ENCODE measurements around the gene ZNF414. TPM values are rescaled to one million over a fixed set of nuclear protein-coding genes. Genes with fewer than 3 reads are reported as not detected.
"Not testable (repeated sequence)": the region's sequence is repeated elsewhere in the genome, so short reads cannot be mapped to it uniquely, and the experiment has no call there.

The ZNF414 gene
- total and polyA plus RNA-seq, 2 experiments from 2014 or later = 50.7 to 64.2 TPM

GRCh38 chr19:8518536-8518935, 4.6 kb upstream of the ZNF414 start:
- no peak for TF ChIP-seq CTCF (IDR thresholded peaks at IDR 0.05; ENCODE audit: low read depth, low read length)
- Histone ChIP-seq H3K27me3 (no peaks in the 10 kb centered on the region), H3K27ac (no peak overlapping the region), H3K4me3 (no peak overlapping the region), H3K9me3 (ENCODE audit: low read depth) (no peaks in the 10 kb centered on the region), H3K4me1 (ENCODE audit: low read depth) (no peaks in the 10 kb centered on the region), H3K36me3 (no peaks in the 10 kb centered on the region)
- DNase-seq (ENCODE audit: low read depth in 1 of 2, low spot score in 1 of 2) = no peak

GRCh38 chr19:8517551-8518442, 3.8 kb upstream of the ZNF414 start:
- Histone ChIP-seq H3K4me1 (ENCODE audit: low read depth) (peaks cover 7% of the 10 kb centered on the region), H3K9me3 (ENCODE audit: low read depth) (no peaks in the 10 kb centered on the region), H3K27me3 (no peaks in the 10 kb centered on the region), H3K36me3 (no peaks in the 10 kb centered on the region), H3K27ac (no peak overlapping the region), H3K4me3 (no peak overlapping the region)
- TF ChIP-seq CTCF (IDR thresholded peaks at IDR 0.05; ENCODE audit: low read depth, low read length) = no peak
- peak in 1 of 2 donors; percentile 82 for DNase-seq (ENCODE audit: low read depth in 1 of 2, low spot score in 1 of 2)

GRCh38 chr19:8515317-8515716, 1.4 kb upstream of the ZNF414 start:
- Histone ChIP-seq H3K4me3 (no peak overlapping the region), H3K4me1 (ENCODE audit: low read depth) (peaks cover 7% of the 10 kb centered on the region), H3K27ac (no peak overlapping the region), H3K27me3 (no peaks in the 10 kb centered on the region), H3K9me3 (ENCODE audit: low read depth) (no peaks in the 10 kb centered on the region), H3K36me3 (no peaks in the 10 kb centered on the region)
- no peak for DNase-seq (ENCODE audit: low read depth in 1 of 2, low spot score in 1 of 2)
- TF ChIP-seq CTCF (IDR thresholded peaks at IDR 0.05; ENCODE audit: low read depth, low read length) = no peak

DNA sequence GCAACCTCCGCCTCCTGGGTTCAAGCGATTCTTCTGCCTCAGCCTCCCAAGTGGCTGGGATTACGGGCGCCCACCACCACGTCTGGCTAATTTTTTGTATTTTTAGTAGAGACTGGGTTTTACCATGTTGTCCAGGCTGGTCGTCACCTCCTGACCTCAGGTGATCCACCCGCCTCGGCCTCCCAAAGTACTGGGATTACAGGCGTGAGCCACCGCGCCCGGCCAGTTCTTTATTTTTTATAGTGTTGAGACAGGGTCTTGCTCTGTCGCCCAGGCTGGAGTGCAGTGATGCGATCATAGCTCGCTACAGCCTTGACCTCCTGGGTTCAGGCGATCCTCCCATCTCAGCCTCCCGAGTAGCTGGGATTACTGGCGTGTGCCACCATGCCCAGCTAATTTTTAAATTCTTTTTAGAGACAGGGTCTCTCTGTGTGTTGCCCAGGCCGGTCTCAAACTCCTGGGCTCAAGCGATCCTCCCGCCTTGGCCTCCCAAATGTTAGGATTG, 590 bp upstream of the ZNF414 start:
- DNase-seq (ENCODE audit: low read depth in 1 of 2, low spot score in 1 of 2); H3K36me3 ChIP-seq; H3K4me1 ChIP-seq (ENCODE audit: low read depth); H3K27me3 ChIP-seq; H3K9me3 ChIP-seq (ENCODE audit: low read depth): not testable (repeated sequence)
- Histone ChIP-seq H3K27ac (peak overlapping the region; percentile 100), H3K4me3 (peak overlapping the region; percentile 98)

- no peak for DNase-seq (ENCODE audit: low read depth in 1 of 2, low spot score in 1 of 2)
Measured at GRCh38 chr19:8513036-8513686, 806 bp downstream of the ZNF414 start.

More at GRCh38 chr19:8513036-8513686, 806 bp downstream of the ZNF414 start:
- Histone ChIP-seq H3K4me3 (peak overlapping the region; percentile 98), H3K27ac (peak overlapping the region; percentile 100), H3K27me3 (no peaks in the 10 kb centered on the region), H3K4me1 (ENCODE audit: low read depth) (peaks cover 7% of the 10 kb centered on the region), H3K9me3 (ENCODE audit: low read depth) (no peaks in the 10 kb centered on the region), H3K36me3 (no peaks in the 10 kb centered on the region)
- no peak for TF ChIP-seq CTCF (IDR thresholded peaks at IDR 0.05; ENCODE audit: low read depth, low read length)
